Spinal cord (tissue), 10 donors: ENCODE results near the gene STAT5B. TPM values are rescaled to one million over a fixed set of nuclear protein-coding genes. Genes with fewer than 3 reads are reported as not detected.
"Not testable (repeated sequence)": the region's sequence is repeated elsewhere in the genome, so short reads cannot be mapped to it uniquely, and the experiment has no call there.

ENCODE experiments used
- DNase-seq, 6 donors: peaks; one replicate each; pipeline versions ENCODE4 v3.0.0 to v3.0.0-alpha.2; 2013 to 2015; ENCODE audit warnings: low spot score in 6 of 6, low read depth in 4 of 6
- H3K27ac ChIP-seq: one replicate; pipeline ENCODE4 v1.5.1; 2013; ENCODE audit warnings: low read depth, low read length, control low read depth
- H3K27me3 ChIP-seq: one replicate; pipeline ENCODE4 v1.6.1; 2013; ENCODE audit warnings: low read length; ENCODE audit not compliant: control insufficient read depth, insufficient read depth
- H3K36me3 ChIP-seq: one replicate; pipeline ENCODE4 v1.6.1; 2013; ENCODE audit warnings: low read length; ENCODE audit not compliant: control insufficient read depth, insufficient read depth
- H3K4me1 ChIP-seq: one replicate; pipeline ENCODE4 v1.6.1; 2013; ENCODE audit warnings: low read length; ENCODE audit not compliant: control insufficient read depth, insufficient read depth
- H3K4me3 ChIP-seq: one replicate; pipeline ENCODE4 v1.5.1; 2013; ENCODE audit warnings: low read depth, low read length, control low read depth
- H3K9me3 ChIP-seq: one replicate; pipeline ENCODE4 v1.6.1; 2013; ENCODE audit warnings: low read length; ENCODE audit not compliant: control insufficient read depth, insufficient read depth
- WGBS: methylation state at CpG from one replicate; pipeline ENCODE4 v1.1.5; 2013; ENCODE audit warnings: missing lambda C conversion rate; ENCODE audit not compliant: insufficient coverage; 5-methylcytosine and 5-hydroxymethylcytosine counted together
- polyA plus RNA-seq, 2 donors: library from polyadenylated mRNA; unstranded; fragments of 120-200 nt; gene quantifications; one replicate each; pipeline ENCODE4 v1.2.1, GENCODE V29; 2013; ENCODE audit not compliant: insufficient read length in 2 of 2
- total RNA-seq, 2 donors: library from RNA; depleted of rRNA in 1 of 2; stranded (reverse); fragments of 120-200 nt in 1 of 2; fragments of >200 nt in 1 of 2; gene quantifications; one replicate each; pipeline versions ENCODE4 v1.2.3 to v1.2.4, GENCODE V29; 2013 to 2014
- donor health status: healthy.

STAT5B gene
- total and polyA plus RNA-seq, 4 donors, result 27.2 to 44.1 (median 32.0) TPM

GRCh38 chr17:42225646-42226045 lies 50.5 kb downstream of the STAT5B start:
- no peaks in the 10 kb centered on the region for H3K27me3 ChIP-seq
- no CpG with 5 or more reads among the region's 5 CpGs for whole genome bisulfite sequencing
- H3K9me3 ChIP-seq, result no peaks in the 10 kb centered on the region

GRCh38 chr17:42224651-42225050 lies 51.5 kb downstream of the STAT5B start:
- Histone ChIP-seq H3K27me3 (no peaks in the 10 kb centered on the region), H3K9me3 (no peaks in the 10 kb centered on the region), H3K4me1 (no peaks in the 10 kb centered on the region), H3K4me3 (no peak overlapping the region), H3K27ac (no peak overlapping the region), H3K36me3 (peaks cover 44% of the 10 kb centered on the region)
- 88% methylated on average over 2 of the region's 6 CpGs for WGBS
- no peak for DNase-seq

More at GRCh38 chr17:42225646-42226045, 50.5 kb downstream of the STAT5B start:
- Histone ChIP-seq H3K36me3 (peaks cover 34% of the 10 kb centered on the region), H3K4me1 (no peaks in the 10 kb centered on the region), H3K4me3 (no peak overlapping the region), H3K27ac (no peak overlapping the region)
- no peak for DNase-seq

GRCh38 chr17:42221886-42222745 lies 54.1 kb downstream of the STAT5B start:
- H3K27ac ChIP-seq, result no peak overlapping the region
- peak in 2 of 6 donors; percentile 36 to 52 for DNase-seq
- 20% methylated on average over 1 of the region's 3 CpGs for WGBS
- H3K4me1 ChIP-seq, result no peaks in the 10 kb centered on the region
- H3K27me3 ChIP-seq, result no peaks in the 10 kb centered on the region
- H3K4me3 ChIP-seq, result no peak overlapping the region
- no peaks in the 10 kb centered on the region for H3K9me3 ChIP-seq
- H3K36me3 ChIP-seq, result peaks cover 59% of the 10 kb centered on the region

- not testable (repeated sequence) for DNase-seq, H3K4me3 ChIP-seq, H3K27me3 ChIP-seq, H3K4me1 ChIP-seq, H3K27ac ChIP-seq, H3K9me3 ChIP-seq
- no CpG with 5 or more reads among the region's 17 CpGs for WGBS
- H3K36me3 ChIP-seq, result peaks cover 72% of the 10 kb centered on the region
Measured at GRCh38 chr17:42219280-42219679, 56.9 kb downstream of the STAT5B start.

GRCh38 chr17:42214156-42214555 lies 62.0 kb downstream of the STAT5B start:
- H3K4me1 ChIP-seq, result peaks cover 3% of the 10 kb centered on the region
- no peaks in the 10 kb centered on the region for H3K9me3 ChIP-seq
- no CpG with 5 or more reads among the region's 2 CpGs for WGBS
- no peak overlapping the region for H3K4me3 ChIP-seq
- DNase-seq, result no peak
- H3K27me3 ChIP-seq, result no peaks in the 10 kb centered on the region
- H3K27ac ChIP-seq, result no peak overlapping the region
- H3K36me3 ChIP-seq, result peaks cover 75% of the 10 kb centered on the region

- Histone ChIP-seq H3K9me3 (no peaks in the 10 kb centered on the region), H3K4me3 (no peak overlapping the region), H3K4me1 (peaks cover 3% of the 10 kb centered on the region), H3K36me3 (peaks cover 76% of the 10 kb centered on the region), H3K27ac (no peak overlapping the region), H3K27me3 (no peaks in the 10 kb centered on the region)
- no peak for DNase-seq
- 100% methylated on average over 1 of the region's 7 CpGs for WGBS
Measured at GRCh38 chr17:42212382-42212781, 63.8 kb downstream of the STAT5B start.

GRCh38 chr17:42211921-42212341 lies 64.3 kb downstream of the STAT5B start:
- 47% methylated on average over 3 of the region's 9 CpGs for WGBS
- DNase-seq, result peak in 1 of 6 donors; percentile 13
- not testable (repeated sequence) for H3K9me3 ChIP-seq, H3K27me3 ChIP-seq, H3K4me1 ChIP-seq, H3K27ac ChIP-seq, H3K4me3 ChIP-seq
- H3K36me3 ChIP-seq, result peaks cover 75% of the 10 kb centered on the region

GRCh38 chr17:42210046-42210445 lies 66.1 kb downstream of the STAT5B start:
- Histone ChIP-seq H3K27ac (no peak overlapping the region), H3K4me1 (peaks cover 3% of the 10 kb centered on the region), H3K4me3 (no peak overlapping the region), H3K27me3 (no peaks in the 10 kb centered on the region), H3K36me3 (peaks cover 79% of the 10 kb centered on the region), H3K9me3 (no peaks in the 10 kb centered on the region)
- no peak for DNase-seq
- WGBS, result 90% methylated on average over 5 of the region's 6 CpGs

- H3K27ac ChIP-seq, H3K4me3 ChIP-seq, H3K9me3 ChIP-seq, H3K27me3 ChIP-seq, H3K4me1 ChIP-seq, DNase-seq: not testable (repeated sequence)
- H3K36me3 ChIP-seq, result peaks cover 85% of the 10 kb centered on the region
- 100% methylated on average over 1 of the region's 8 CpGs for WGBS
Measured at GRCh38 chr17:42206153-42206612, 70.0 kb downstream of the STAT5B start.

- Histone ChIP-seq H3K36me3 (peaks cover 65% of the 10 kb centered on the region), H3K4me1 (peaks cover 15% of the 10 kb centered on the region), H3K4me3 (no peak overlapping the region), H3K27me3 (no peaks in the 10 kb centered on the region), H3K27ac (no peak overlapping the region), H3K9me3 (no peaks in the 10 kb centered on the region)
- no peak for DNase-seq
- 83% methylated on average over 1 of the region's 2 CpGs for WGBS
Measured at GRCh38 chr17:42203354-42203753, 72.8 kb downstream of the STAT5B start.
